Vagina (tissue), 2 donors: ENCODE results near the gene CACNA1C.

ENCODE experiments used
- POLR2A ChIP-seq, 2 donors: fragments of 450-650 bp; IDR thresholded peaks; one replicate each; pipeline ENCODE4 v1.6.1; 2017; ENCODE audit warnings: antibody characterized with exemption in 2 of 2, mild to moderate bottlenecking in 2 of 2, moderate library complexity in 2 of 2
- POLR2AphosphoS5 ChIP-seq, 2 donors: sonication (generic); formaldehyde crosslinking; IDR thresholded peaks; one replicate each; pipeline ENCODE4 v1.9.0; 2017; ENCODE audit warnings: antibody characterized with exemption in 2 of 2, mild to moderate bottlenecking in 2 of 2, low read depth in 1 of 2; ENCODE audit not compliant: insufficient read depth in 1 of 2
- TF ChIP-seq, protein P1 (sequence below), 3 experiments: fragments of 450-650 bp in 2 of 3; fragments of 200-600 bp in 1 of 3; sonication (generic) in 1 of 3; IDR thresholded peaks; one replicate each; pipeline ENCODE4 v1.5.1; 2017 to 2019; ENCODE audit warnings: antibody characterized with exemption in 3 of 3, mild to moderate bottlenecking in 2 of 3, moderate library complexity in 2 of 3

DNA sequence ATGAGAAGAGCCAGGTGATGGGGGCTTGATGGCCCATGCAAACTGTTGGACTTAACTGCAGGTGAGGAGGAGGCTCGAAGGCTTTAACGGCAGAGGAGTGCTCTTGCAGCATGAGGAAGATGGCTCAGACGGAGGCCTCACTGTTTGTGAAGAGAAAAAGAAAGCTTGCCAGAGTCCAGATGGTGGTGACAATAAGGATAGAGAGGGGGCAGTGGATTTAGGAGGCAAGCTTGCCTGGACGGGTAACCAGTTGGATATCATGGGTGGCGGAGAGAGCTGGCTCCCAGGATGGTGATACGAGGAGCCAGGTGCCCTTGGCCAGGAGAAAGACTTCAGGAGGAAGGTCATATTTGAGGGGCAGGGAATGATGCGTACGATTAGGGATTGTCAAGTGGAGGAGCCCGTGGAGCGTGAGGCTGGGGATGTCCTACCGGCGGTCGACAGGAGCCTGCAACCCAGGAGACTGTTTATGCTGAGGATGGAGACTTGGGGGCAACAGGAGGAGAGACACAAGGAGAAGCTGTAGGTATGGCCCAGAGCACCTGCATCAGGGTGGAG, 71.8 kb downstream of the CACNA1C start:
- TF ChIP-seq, protein P1, sequence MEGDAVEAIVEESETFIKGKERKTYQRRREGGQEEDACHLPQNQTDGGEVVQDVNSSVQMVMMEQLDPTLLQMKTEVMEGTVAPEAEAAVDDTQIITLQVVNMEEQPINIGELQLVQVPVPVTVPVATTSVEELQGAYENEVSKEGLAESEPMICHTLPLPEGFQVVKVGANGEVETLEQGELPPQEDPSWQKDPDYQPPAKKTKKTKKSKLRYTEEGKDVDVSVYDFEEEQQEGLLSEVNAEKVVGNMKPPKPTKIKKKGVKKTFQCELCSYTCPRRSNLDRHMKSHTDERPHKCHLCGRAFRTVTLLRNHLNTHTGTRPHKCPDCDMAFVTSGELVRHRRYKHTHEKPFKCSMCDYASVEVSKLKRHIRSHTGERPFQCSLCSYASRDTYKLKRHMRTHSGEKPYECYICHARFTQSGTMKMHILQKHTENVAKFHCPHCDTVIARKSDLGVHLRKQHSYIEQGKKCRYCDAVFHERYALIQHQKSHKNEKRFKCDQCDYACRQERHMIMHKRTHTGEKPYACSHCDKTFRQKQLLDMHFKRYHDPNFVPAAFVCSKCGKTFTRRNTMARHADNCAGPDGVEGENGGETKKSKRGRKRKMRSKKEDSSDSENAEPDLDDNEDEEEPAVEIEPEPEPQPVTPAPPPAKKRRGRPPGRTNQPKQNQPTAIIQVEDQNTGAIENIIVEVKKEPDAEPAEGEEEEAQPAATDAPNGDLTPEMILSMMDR (IDR thresholded peaks at IDR 0.05) = no peak
- TF ChIP-seq POLR2A (IDR thresholded peaks at IDR 0.05) (no peak), POLR2AphosphoS5 (IDR thresholded peaks at IDR 0.05; ENCODE audit: insufficient read depth in 1 of 2, low read depth in 1 of 2) (no peak)
